SK-N-SH (cell line): ENCODE data around the gene BNIP1.

Experiments
- EP300 ChIP-seq, 2 experiments: IDR thresholded peaks; 2 replicates each; pipeline versions ENCODE4 v1.4.0 to v1.6.1; 2012; ENCODE audit warnings: borderline replicate concordance in 1 of 2, low read depth in 1 of 2, low read length in 1 of 2
- RFX5 ChIP-seq: IDR thresholded peaks from 2 replicates; pipeline ENCODE4 v1.6.1; 2012; ENCODE audit warnings: mild to moderate bottlenecking, improper control_type of control experiment, low read length
- TAF1 ChIP-seq: IDR thresholded peaks from 2 replicates; pipeline ENCODE4 v1.6.1; 2012; ENCODE audit warnings: low read depth, mild to moderate bottlenecking, low read length, moderate library complexity, borderline replicate concordance
- TF ChIP-seq, protein P1 (sequence below): fragments of 200-600 bp; sonication (generic); IDR thresholded peaks from 2 replicates; pipeline ENCODE4 v1.6.1; 2017; ENCODE audit warnings: antibody characterized with exemption, mild to moderate bottlenecking, moderate library complexity

DNA sequence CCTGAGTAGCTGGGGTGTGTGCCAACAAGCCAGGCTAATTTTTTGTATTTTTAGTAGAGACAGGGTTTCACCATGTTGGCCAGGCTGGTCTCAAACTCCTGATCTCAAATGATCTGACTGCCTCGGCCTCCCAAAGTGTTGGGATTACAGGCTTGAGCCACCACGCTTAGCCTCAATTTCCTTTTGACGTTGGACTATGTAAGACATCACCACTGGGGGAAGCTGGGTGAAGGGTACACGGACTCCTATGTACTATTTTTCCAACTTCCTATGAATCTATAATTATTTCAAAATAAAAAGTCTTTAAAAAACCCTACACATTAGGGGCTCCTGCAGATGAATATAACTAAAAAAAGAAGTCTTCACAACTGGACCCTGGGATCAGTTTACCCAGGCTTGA is 46.7 kb downstream of the BNIP1 start:
- no peak for TF ChIP-seq EP300 (IDR thresholded peaks at IDR 0.05; ENCODE audit: borderline replicate concordance in 1 of 2, low read depth in 1 of 2, low read length in 1 of 2)
- TF ChIP-seq, protein P1, sequence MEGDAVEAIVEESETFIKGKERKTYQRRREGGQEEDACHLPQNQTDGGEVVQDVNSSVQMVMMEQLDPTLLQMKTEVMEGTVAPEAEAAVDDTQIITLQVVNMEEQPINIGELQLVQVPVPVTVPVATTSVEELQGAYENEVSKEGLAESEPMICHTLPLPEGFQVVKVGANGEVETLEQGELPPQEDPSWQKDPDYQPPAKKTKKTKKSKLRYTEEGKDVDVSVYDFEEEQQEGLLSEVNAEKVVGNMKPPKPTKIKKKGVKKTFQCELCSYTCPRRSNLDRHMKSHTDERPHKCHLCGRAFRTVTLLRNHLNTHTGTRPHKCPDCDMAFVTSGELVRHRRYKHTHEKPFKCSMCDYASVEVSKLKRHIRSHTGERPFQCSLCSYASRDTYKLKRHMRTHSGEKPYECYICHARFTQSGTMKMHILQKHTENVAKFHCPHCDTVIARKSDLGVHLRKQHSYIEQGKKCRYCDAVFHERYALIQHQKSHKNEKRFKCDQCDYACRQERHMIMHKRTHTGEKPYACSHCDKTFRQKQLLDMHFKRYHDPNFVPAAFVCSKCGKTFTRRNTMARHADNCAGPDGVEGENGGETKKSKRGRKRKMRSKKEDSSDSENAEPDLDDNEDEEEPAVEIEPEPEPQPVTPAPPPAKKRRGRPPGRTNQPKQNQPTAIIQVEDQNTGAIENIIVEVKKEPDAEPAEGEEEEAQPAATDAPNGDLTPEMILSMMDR: no peak
- no peak for TF ChIP-seq RFX5
- no peak for TF ChIP-seq TAF1
